Trophoblast cell (in vitro differentiated cells and primary cell): ENCODE measurements around the gene BTBD19.
A peak's percentile ranks its signal among the peaks of the same experiment; 100 is the strongest.
"Not testable (repeated sequence)": the region's sequence is repeated elsewhere in the genome, so short reads cannot be mapped to it uniquely, and the experiment has no call there.

Experiments
- DNase-seq, 2 donors: peaks; one replicate each; pipeline ENCODE4 v3.0.0-alpha.2; 2016
- H2AFZ ChIP-seq: 2 replicates; pipeline ENCODE4 v1.6.1; 2013; ENCODE audit warnings: low read length, moderate library complexity, mild to moderate bottlenecking; ENCODE audit not compliant: insufficient read depth, poor library complexity
- H2AK5ac ChIP-seq: 2 replicates; pipeline ENCODE4 v1.6.1; 2013; ENCODE audit warnings: mild to moderate bottlenecking, low read length
- H2BK120ac ChIP-seq: 2 replicates; pipeline ENCODE4 v1.6.1; 2013; ENCODE audit warnings: low read length, mild to moderate bottlenecking, moderate library complexity; ENCODE audit not compliant: insufficient read depth, poor library complexity
- H2BK12ac ChIP-seq: 2 replicates; pipeline ENCODE4 v1.6.1; 2013; ENCODE audit warnings: mild to moderate bottlenecking, low read length, moderate library complexity
- H2BK5ac ChIP-seq: 2 replicates; pipeline ENCODE4 v1.6.1; 2013; ENCODE audit warnings: low read length, low read depth, moderate library complexity, mild to moderate bottlenecking; ENCODE audit not compliant: poor library complexity
- H3K14ac ChIP-seq: 2 replicates; pipeline ENCODE4 v1.6.1; 2013; ENCODE audit warnings: mild to moderate bottlenecking, low read length
- H3K18ac ChIP-seq: 2 replicates; pipeline ENCODE4 v1.6.1; 2013; ENCODE audit warnings: mild to moderate bottlenecking, low read length
- H3K23ac ChIP-seq: 2 replicates; pipeline ENCODE4 v1.6.1; 2013; ENCODE audit warnings: low read length
- H3K27ac ChIP-seq: 2 replicates; pipeline ENCODE4 v1.5.1; 2013; ENCODE audit warnings: low read depth, mild to moderate bottlenecking, inconsistent platforms, low read length, moderate library complexity
- H3K27me3 ChIP-seq: 2 replicates; pipeline ENCODE4 v1.6.1; 2013; ENCODE audit warnings: inconsistent platforms, mild to moderate bottlenecking, low read length, moderate library complexity; ENCODE audit not compliant: insufficient read depth
- H3K36me3 ChIP-seq, 2 experiments: 1 replicate in 1 of 2; 2 replicates in 1 of 2; pipeline ENCODE4 v1.6.1; 2013; ENCODE audit warnings: low read length in 2 of 2, mild to moderate bottlenecking in 2 of 2, moderate library complexity in 1 of 2; ENCODE audit not compliant: insufficient read depth in 2 of 2, control insufficient read depth in 1 of 2
- H3K4ac ChIP-seq: 2 replicates; pipeline ENCODE4 v1.6.1; 2013; ENCODE audit warnings: low read depth, mild to moderate bottlenecking, low read length, moderate library complexity
- H3K4me1 ChIP-seq, 2 experiments: 1 replicate in 1 of 2; 2 replicates in 1 of 2; pipeline ENCODE4 v1.6.1; 2013; ENCODE audit warnings: low read length in 2 of 2, mild to moderate bottlenecking in 2 of 2, moderate library complexity in 1 of 2; ENCODE audit not compliant: insufficient read depth in 2 of 2, control insufficient read depth in 1 of 2
- H3K4me2 ChIP-seq: 2 replicates; pipeline ENCODE4 v1.6.1; 2013; ENCODE audit warnings: inconsistent platforms, mild to moderate bottlenecking, low read length, moderate library complexity
- H3K4me3 ChIP-seq: 2 replicates; pipeline ENCODE4 v1.5.1; 2013; ENCODE audit warnings: mild to moderate bottlenecking, low read depth, low read length, inconsistent platforms
- H3K79me1 ChIP-seq: one replicate; pipeline ENCODE4 v1.6.1; 2013; ENCODE audit warnings: low read length
- H3K79me2 ChIP-seq: 2 replicates; pipeline ENCODE4 v1.6.1; 2013; ENCODE audit warnings: low read length, mild to moderate bottlenecking; ENCODE audit not compliant: control insufficient read depth, insufficient read depth, poor library complexity
- H3K9ac ChIP-seq: 2 replicates; pipeline ENCODE4 v1.6.1; 2013; ENCODE audit warnings: mild to moderate bottlenecking, low read length
- H3K9me3 ChIP-seq: 2 replicates; pipeline ENCODE4 v1.6.1; 2013; ENCODE audit warnings: low read depth, mild to moderate bottlenecking, control low read depth, inconsistent platforms, low read length; ENCODE audit not compliant: insufficient read depth
- H4K12ac ChIP-seq: 2 replicates; pipeline ENCODE4 v1.6.1; 2013; ENCODE audit warnings: low read depth, mild to moderate bottlenecking, low read length, moderate library complexity
- H4K8ac ChIP-seq: 2 replicates; pipeline ENCODE4 v1.6.1; 2013; ENCODE audit warnings: low read depth, mild to moderate bottlenecking, low read length, moderate library complexity
- H4K91ac ChIP-seq: one replicate; pipeline ENCODE4 v1.6.1; 2013; ENCODE audit warnings: low read depth, mild to moderate bottlenecking, low read length, moderate library complexity
- WGBS: extraction: QIAGEN DNeasy Blood & Tissue Kit; methylation state at CpG from one replicate; pipeline ENCODE4 v1.1.7; 2013; ENCODE audit warnings: missing lambda C conversion rate; ENCODE audit not compliant: insufficient read length, insufficient coverage; ENCODE audit errors: extremely low coverage; 5-methylcytosine and 5-hydroxymethylcytosine counted together

The BTBD19 gene

DNA sequence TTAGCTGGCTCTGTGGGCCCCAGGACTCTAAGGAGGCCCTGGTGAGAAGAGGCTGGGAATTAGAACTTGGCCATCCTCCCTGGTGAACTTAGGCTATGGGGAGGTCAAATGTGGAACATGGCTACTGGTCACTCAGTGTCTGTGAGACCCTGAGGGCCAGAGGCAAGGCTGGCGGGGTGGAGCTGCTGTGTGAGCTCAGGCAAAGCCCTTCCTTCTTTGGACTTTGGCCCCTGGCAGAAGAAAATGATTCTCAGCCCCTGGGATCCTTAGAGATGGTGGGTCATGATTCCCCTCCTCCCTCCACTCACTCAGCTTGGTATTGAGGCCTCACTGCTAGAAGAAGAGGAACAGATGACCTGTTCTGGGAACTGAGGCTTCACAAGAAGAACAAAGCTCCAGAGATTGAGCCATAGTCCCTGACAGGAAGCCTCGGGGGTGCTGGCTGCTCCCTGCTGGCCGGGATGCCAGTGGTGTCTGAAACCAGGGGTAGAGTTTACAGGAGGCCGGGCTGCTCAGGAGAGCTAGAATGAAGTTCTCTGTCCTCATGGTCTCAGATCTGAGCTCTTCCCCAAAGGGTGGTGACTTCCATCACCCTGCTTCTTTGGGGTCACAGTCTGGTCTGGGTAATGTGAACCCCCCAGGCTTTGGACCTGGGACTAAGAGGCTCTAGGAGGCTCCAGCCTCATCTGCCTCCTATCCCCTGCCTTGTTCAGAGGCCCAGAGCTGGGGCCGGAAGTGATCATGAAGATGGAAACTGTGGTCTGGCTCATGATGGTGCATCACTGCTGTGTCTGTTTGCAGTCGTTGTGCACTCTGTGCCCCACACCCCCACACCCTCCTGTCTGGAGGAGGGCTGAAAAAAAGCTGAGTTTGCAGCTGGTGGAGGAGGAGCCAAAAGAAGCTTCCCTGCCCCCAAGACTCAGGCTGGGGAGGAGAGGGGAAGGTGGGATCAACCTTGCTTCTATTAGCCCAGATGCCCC is 905 bp downstream of the BTBD19 start:
- peaks cover 58% of the 10 kb centered on the region for H3K79me1 ChIP-seq
- peak overlapping the region; percentile 71 for H4K12ac ChIP-seq
- peak overlapping the region; percentile 93 for H3K4ac ChIP-seq
- H3K9me3 ChIP-seq: no peaks in the 10 kb centered on the region
- H3K9ac ChIP-seq: peak overlapping the region; percentile 66
- peak overlapping the region; percentile 91 for H2BK5ac ChIP-seq
- no CpG with 5 or more reads among the region's 6 CpGs for WGBS
- peaks cover 23% of the 10 kb centered on the region for H3K79me2 ChIP-seq
- H2BK12ac ChIP-seq: peak overlapping the region; percentile 96
- H2AK5ac ChIP-seq: peak overlapping the region; percentile 98
- H2BK120ac ChIP-seq: peak overlapping the region; percentile 80
- peak overlapping the region; percentile 54 for H3K4me2 ChIP-seq
- DNase-seq: peak; percentile 33 to 42
- peak overlapping the region; percentile 50 for H3K4me3 ChIP-seq
- H3K27me3 ChIP-seq: no peaks in the 10 kb centered on the region
- H2AFZ ChIP-seq: peak overlapping the region; percentile 53
- no peak overlapping the region for H3K23ac ChIP-seq
- peaks cover 68 to 70% of the 10 kb centered on the region in 2 experiments for H3K4me1 ChIP-seq
- peak overlapping the region; percentile 89 for H3K14ac ChIP-seq
- H3K27ac ChIP-seq: peak overlapping the region; percentile 98
- H3K18ac ChIP-seq: peak overlapping the region; percentile 92
- peaks cover 28 to 31% of the 10 kb centered on the region in 2 experiments for H3K36me3 ChIP-seq
- H4K91ac ChIP-seq: peak overlapping the region; percentile 96
- H4K8ac ChIP-seq: peak overlapping the region; percentile 86

GRCh38 chr1:44810101-44810761 is 1.9 kb downstream of the BTBD19 start:
- WGBS: no CpG with 5 or more reads among the region's 12 CpGs
- H2BK5ac ChIP-seq: no peak overlapping the region
- peak overlapping the region; percentile 2 for H2AFZ ChIP-seq
- no peak overlapping the region for H3K4ac ChIP-seq
- peak overlapping the region; percentile 64 for H4K91ac ChIP-seq
- peaks cover 58% of the 10 kb centered on the region for H3K79me1 ChIP-seq
- H3K23ac ChIP-seq: no peak overlapping the region
- peak overlapping the region; percentile 0 for H4K8ac ChIP-seq
- peak overlapping the region; percentile 13 for H2BK120ac ChIP-seq
- peak overlapping the region; percentile 92 for H3K18ac ChIP-seq
- peak overlapping the region; percentile 61 for H2BK12ac ChIP-seq
- H3K4me3 ChIP-seq: no peak overlapping the region
- no peaks in the 10 kb centered on the region for H3K27me3 ChIP-seq
- H2AK5ac ChIP-seq: peak overlapping the region; percentile 45
- peaks cover 23% of the 10 kb centered on the region for H3K79me2 ChIP-seq
- H3K14ac ChIP-seq: peak overlapping the region; percentile 41
- no peaks in the 10 kb centered on the region for H3K9me3 ChIP-seq
- no peak overlapping the region for H3K27ac ChIP-seq
- peak in 1 of 2 donors; percentile 0 for DNase-seq
- peaks cover 21 to 24% of the 10 kb centered on the region in 2 experiments for H3K36me3 ChIP-seq
- H3K4me2 ChIP-seq: no peak overlapping the region
- H3K9ac ChIP-seq: no peak overlapping the region
- peaks cover 75% of the 10 kb centered on the region in 2 experiments for H3K4me1 ChIP-seq
- H4K12ac ChIP-seq: no peak overlapping the region

GRCh38 chr1:44810762-44811105 is 2.4 kb downstream of the BTBD19 start:
- H3K79me2 ChIP-seq: peaks cover 23% of the 10 kb centered on the region
- peak overlapping the region; percentile 61 for H2BK12ac ChIP-seq
- peaks cover 16 to 19% of the 10 kb centered on the region in 2 experiments for H3K36me3 ChIP-seq
- H2AFZ ChIP-seq: peak overlapping the region; percentile 2
- H3K23ac ChIP-seq, H3K27me3 ChIP-seq, H3K4me3 ChIP-seq, H3K18ac ChIP-seq, H2BK5ac ChIP-seq, H3K27ac ChIP-seq, H2BK120ac ChIP-seq, H4K8ac ChIP-seq, DNase-seq, H3K9me3 ChIP-seq, H3K9ac ChIP-seq, H3K4ac ChIP-seq, H3K4me2 ChIP-seq, H4K12ac ChIP-seq: not testable (repeated sequence)
- peak overlapping the region; percentile 41 for H3K14ac ChIP-seq
- WGBS: no CpG with 5 or more reads among the region's 4 CpGs
- H3K4me1 ChIP-seq: peaks cover 70 to 75% of the 10 kb centered on the region in 2 experiments
- peak overlapping the region; percentile 64 for H4K91ac ChIP-seq
- H2AK5ac ChIP-seq: peak overlapping the region; percentile 11
- peaks cover 58% of the 10 kb centered on the region for H3K79me1 ChIP-seq

GRCh38 chr1:44811234-44811633 is 2.9 kb downstream of the BTBD19 start:
- peaks cover 65 to 70% of the 10 kb centered on the region in 2 experiments for H3K4me1 ChIP-seq
- no peak overlapping the region for H2BK5ac ChIP-seq
- peaks cover 13 to 14% of the 10 kb centered on the region in 2 experiments for H3K36me3 ChIP-seq
- no peak overlapping the region for H4K8ac ChIP-seq
- H2AK5ac ChIP-seq: peak overlapping the region; percentile 34
- no peak overlapping the region for H3K14ac ChIP-seq
- no peak overlapping the region for H3K4me2 ChIP-seq
- H3K4me3 ChIP-seq: no peak overlapping the region
- H4K91ac ChIP-seq: peak overlapping the region; percentile 74
- no peaks in the 10 kb centered on the region for H3K9me3 ChIP-seq
- peak overlapping the region; percentile 41 for H2BK12ac ChIP-seq
- peaks cover 23% of the 10 kb centered on the region for H3K79me2 ChIP-seq
- no peak for DNase-seq
- no peak overlapping the region for H2BK120ac ChIP-seq
- peak overlapping the region; percentile 28 for H3K18ac ChIP-seq
- H3K27ac ChIP-seq: peak overlapping the region; percentile 40
- no peak overlapping the region for H3K9ac ChIP-seq
- peak overlapping the region; percentile 9 for H3K4ac ChIP-seq
- H3K27me3 ChIP-seq: no peaks in the 10 kb centered on the region
- peaks cover 55% of the 10 kb centered on the region for H3K79me1 ChIP-seq
- H3K23ac ChIP-seq: no peak overlapping the region
- no CpG with 5 or more reads among the region's 8 CpGs for WGBS
- H4K12ac ChIP-seq: no peak overlapping the region
- H2AFZ ChIP-seq: no peak overlapping the region
